CD4-positive, alpha-beta T cell (primary cell): ENCODE data around the gene TRO. TPM values are rescaled to one million over a fixed set of nuclear protein-coding genes. Genes with fewer than 3 reads are reported as not detected.
A peak's percentile ranks its signal among the peaks of the same experiment; 100 is the strongest.

Experiments used
- ATAC-seq: fragments of 200-7000 bp; cut with Tn5 transposase; one replicate; pipeline ENCODE4 v1.10.0; 2022; ENCODE audit warnings: mild to moderate bottlenecking; ENCODE audit not compliant: poor library complexity
- CTCF ChIA-PET: fragments of 350-600 bp; sonication (Branson Sonifier 250); formaldehyde crosslinking; loops from one replicate; lab custom pipeline; 2021; ENCODE audit warnings: antibody characterized with exemption, inconsistent platforms; lab: Charles Lee
- POLR2A ChIA-PET: fragments of 350-600 bp; sonication (Branson Sonifier 250); formaldehyde crosslinking; loops from one replicate; lab custom pipeline; 2021; ENCODE audit warnings: antibody characterized with exemption, inconsistent platforms; lab: Charles Lee
- DNase-seq, 14 experiments: peaks; one replicate each; pipeline ENCODE4 v3.0.0-alpha.2; 2013 to 2020; ENCODE audit warnings: mixed read lengths in 2 of 14
- H3K27ac ChIP-seq, 2 donors: one replicate each; pipeline versions ENCODE4 v1.5.1 to v1.7.0; 2013; ENCODE audit warnings: low read length in 2 of 2, low read depth in 1 of 2, mild to moderate bottlenecking in 1 of 2
- H3K27me3 ChIP-seq, 2 experiments: 1 replicate in 1 of 2; 2 replicates in 1 of 2; pipeline versions ENCODE4 v1.6.1 to v1.7.0; 2013; ENCODE audit warnings: low read length in 2 of 2, control low read depth in 1 of 2, mild to moderate bottlenecking in 1 of 2, moderate library complexity in 1 of 2; ENCODE audit not compliant: insufficient read depth in 2 of 2, control insufficient read depth in 1 of 2
- H3K36me3 ChIP-seq: one replicate; pipeline ENCODE4 v1.6.1; 2013; ENCODE audit warnings: low read length, control low read depth; ENCODE audit not compliant: insufficient read depth
- H3K4me1 ChIP-seq: one replicate; pipeline ENCODE4 v1.6.1; 2013; ENCODE audit warnings: low read length, control low read depth; ENCODE audit not compliant: insufficient read depth
- H3K4me3 ChIP-seq: one replicate; pipeline ENCODE4 v1.5.1; 2013; ENCODE audit warnings: mild to moderate bottlenecking, low read length, moderate library complexity
- H3K9me3 ChIP-seq, 2 experiments: 1 replicate in 1 of 2; 2 replicates in 1 of 2; pipeline versions ENCODE4 v1.6.1 to v1.7.0; 2013; ENCODE audit warnings: low read length in 2 of 2, mild to moderate bottlenecking in 2 of 2, control low read depth in 1 of 2, moderate library complexity in 1 of 2; ENCODE audit not compliant: control insufficient read depth in 1 of 2, insufficient read depth in 1 of 2
- H3K27ac Mint-ChIP-seq: one replicate; pipeline ENCODE4 v1.8.0; 2020; ENCODE audit warnings: mixed read lengths
- H3K27me3 Mint-ChIP-seq: one replicate; pipeline ENCODE4 v1.8.0; 2021; ENCODE audit warnings: mixed read lengths
- H3K36me3 Mint-ChIP-seq: one replicate; pipeline ENCODE4 v1.8.0; 2021; ENCODE audit warnings: low read depth, mixed read lengths
- H3K4me1 Mint-ChIP-seq: one replicate; pipeline ENCODE4 v1.8.0; 2021; ENCODE audit warnings: low read depth, mixed read lengths
- H3K4me3 Mint-ChIP-seq: one replicate; pipeline ENCODE4 v1.8.0; 2020; ENCODE audit warnings: mild to moderate bottlenecking, mixed read lengths
- H3K9me3 Mint-ChIP-seq: one replicate; pipeline ENCODE4 v1.8.0; 2020; ENCODE audit warnings: mixed read lengths
- intact Hi-C, 2 experiments: fragments of 100-400 bp; cut with DNase I in 1 of 2; cut with micrococcal nuclease in 1 of 2; formaldehyde crosslinking; loops; one replicate each; pipeline versions ENCODE4 v1.15.1 to v1.9.0; 2023 to 2025; cut with DNase I, micrococcal nuclease
- total RNA-seq, 174 experiments: library from RNA in 2 of 174; stranded (reverse) in 2 of 174; gene quantifications; one replicate each; pipeline ENCODE4 v1.2.3 and lab custom pipeline; 2021 to 2026
- TF ChIP-seq, protein P1 (sequence below): fragments of 200-600 bp; IDR thresholded peaks from one replicate; pipeline ENCODE4 v1.8.0; 2022; ENCODE audit warnings: antibody characterized with exemption, mild to moderate bottlenecking

Gene TRO
- total RNA-seq, 2 experiments from 2014 or later: 1.0 to 2.0 TPM

DNA sequence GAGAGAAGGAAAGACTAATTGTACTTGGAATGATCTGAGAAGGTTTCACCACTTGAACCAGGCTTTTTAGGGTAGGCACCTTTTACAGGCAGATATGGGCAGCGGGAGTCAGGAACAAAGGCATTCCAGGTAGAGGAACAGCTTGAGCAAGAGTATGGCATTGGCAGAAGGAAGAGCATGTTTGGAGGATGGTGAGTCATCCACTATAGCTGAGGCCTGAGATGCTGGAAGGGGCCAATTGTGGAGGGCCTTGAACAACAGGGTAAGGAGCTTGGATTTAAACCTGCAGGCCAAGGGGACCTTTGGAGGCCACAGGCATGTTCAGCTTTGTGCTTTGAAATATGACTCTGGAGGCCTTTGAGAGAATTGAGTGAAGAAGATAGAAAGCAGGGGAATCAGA, 41.1 kb downstream of the TRO start:
- no peak overlapping the region for H3K4me3 ChIP-seq
- ChIA-PET POLR2A (no interaction called here), CTCF (no interaction called here)
- no peaks in the 10 kb centered on the region for H3K27me3 Mint-ChIP-seq
- H3K36me3 ChIP-seq: no peaks in the 10 kb centered on the region
- no peaks in the 10 kb centered on the region for H3K9me3 Mint-ChIP-seq
- ATAC-seq: no peak
- H3K36me3 Mint-ChIP-seq: no peaks in the 10 kb centered on the region
- no peak overlapping the region for H3K27ac ChIP-seq
- no peak for DNase-seq
- TF ChIP-seq, protein P1, sequence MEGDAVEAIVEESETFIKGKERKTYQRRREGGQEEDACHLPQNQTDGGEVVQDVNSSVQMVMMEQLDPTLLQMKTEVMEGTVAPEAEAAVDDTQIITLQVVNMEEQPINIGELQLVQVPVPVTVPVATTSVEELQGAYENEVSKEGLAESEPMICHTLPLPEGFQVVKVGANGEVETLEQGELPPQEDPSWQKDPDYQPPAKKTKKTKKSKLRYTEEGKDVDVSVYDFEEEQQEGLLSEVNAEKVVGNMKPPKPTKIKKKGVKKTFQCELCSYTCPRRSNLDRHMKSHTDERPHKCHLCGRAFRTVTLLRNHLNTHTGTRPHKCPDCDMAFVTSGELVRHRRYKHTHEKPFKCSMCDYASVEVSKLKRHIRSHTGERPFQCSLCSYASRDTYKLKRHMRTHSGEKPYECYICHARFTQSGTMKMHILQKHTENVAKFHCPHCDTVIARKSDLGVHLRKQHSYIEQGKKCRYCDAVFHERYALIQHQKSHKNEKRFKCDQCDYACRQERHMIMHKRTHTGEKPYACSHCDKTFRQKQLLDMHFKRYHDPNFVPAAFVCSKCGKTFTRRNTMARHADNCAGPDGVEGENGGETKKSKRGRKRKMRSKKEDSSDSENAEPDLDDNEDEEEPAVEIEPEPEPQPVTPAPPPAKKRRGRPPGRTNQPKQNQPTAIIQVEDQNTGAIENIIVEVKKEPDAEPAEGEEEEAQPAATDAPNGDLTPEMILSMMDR: no peak
- H3K9me3 ChIP-seq: no peaks in the 10 kb centered on the region
- no peak overlapping the region for H3K27ac Mint-ChIP-seq
- intact Hi-C loops: no loop called here
- no peaks in the 10 kb centered on the region for H3K27me3 ChIP-seq
- peaks cover 7% of the 10 kb centered on the region for H3K4me1 ChIP-seq
- no peak overlapping the region for H3K4me3 Mint-ChIP-seq
- peaks cover 36% of the 10 kb centered on the region for H3K4me1 Mint-ChIP-seq

- Histone ChIP-seq H3K4me3 (no peak overlapping the region), H3K4me1 (peaks cover 7% of the 10 kb centered on the region), H3K27ac (no peak overlapping the region), H3K9me3 (no peaks in the 10 kb centered on the region), H3K36me3 (no peaks in the 10 kb centered on the region), H3K27me3 (no peaks in the 10 kb centered on the region)
- DNase-seq: peak in 5 of 14 experiments; percentile 6 to 30 (median 28)
- peak overlapping the region; percentile 65 for H3K4me3 Mint-ChIP-seq
- ChIA-PET CTCF (no interaction called here), POLR2A (interaction anchor here (0.6 to 1.4 kb wide), 2 partner anchors 35 to 828 kb away, joined by 3 to 9 read pairs; partner anchors contain the start of gene APEX2)
- intact Hi-C loops: no loop called here
- TF ChIP-seq, protein P1: no peak
- peaks cover 40% of the 10 kb centered on the region for H3K4me1 Mint-ChIP-seq
- peak; percentile 73 for ATAC-seq
- H3K27me3 Mint-ChIP-seq: no peaks in the 10 kb centered on the region
- no peaks in the 10 kb centered on the region for H3K9me3 Mint-ChIP-seq
- no peaks in the 10 kb centered on the region for H3K36me3 Mint-ChIP-seq
- peak overlapping the region; percentile 85 for H3K27ac Mint-ChIP-seq
These were observed 44.3 kb downstream of the TRO start for GRCh38 chrX:54964766-54965497.

DNA sequence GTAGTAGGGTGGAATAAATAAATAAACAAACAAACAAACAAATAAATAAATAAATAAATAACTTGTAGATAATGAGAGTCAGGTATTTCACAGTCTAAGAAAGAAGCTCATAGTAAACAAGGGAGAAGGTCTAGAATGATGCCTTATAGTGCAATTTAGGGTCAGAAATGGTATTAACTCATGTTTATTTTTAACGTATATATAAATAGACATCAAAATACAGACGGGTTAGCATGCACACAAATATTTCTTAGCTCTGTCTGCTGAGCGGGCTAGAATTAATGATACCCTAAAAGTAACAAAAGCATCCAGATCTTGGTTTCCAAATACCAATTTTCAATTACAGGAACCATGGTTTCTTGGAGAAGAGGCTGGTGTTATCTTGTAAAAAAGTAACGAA, 56.8 kb downstream of the TRO start:
- H3K27me3 Mint-ChIP-seq: no peaks in the 10 kb centered on the region

More for the DNA sequence above, 56.8 kb downstream of the TRO start:
- intact Hi-C loops: no loop called here
- no peaks in the 10 kb centered on the region for H3K36me3 ChIP-seq
- no peaks in the 10 kb centered on the region for H3K4me1 ChIP-seq
- DNase-seq (no peak), ATAC-seq (no peak)
- H3K27ac Mint-ChIP-seq: no peak overlapping the region
- H3K9me3 ChIP-seq: no peaks in the 10 kb centered on the region
- no peak overlapping the region for H3K4me3 Mint-ChIP-seq
- H3K9me3 Mint-ChIP-seq: no peaks in the 10 kb centered on the region
- H3K27ac ChIP-seq: no peak overlapping the region
- ChIA-PET POLR2A (no interaction called here), CTCF (no interaction called here)
- H3K36me3 Mint-ChIP-seq: no peaks in the 10 kb centered on the region
- TF ChIP-seq, protein P1: no peak
- H3K27me3 ChIP-seq: no peaks in the 10 kb centered on the region
- H3K4me1 Mint-ChIP-seq: no peaks in the 10 kb centered on the region
- H3K4me3 ChIP-seq: no peak overlapping the region
